Heart right ventricle (tissue), 16 donors: Measurements from ENCODE around the gene SMOC1. TPM values are rescaled to one million over a fixed set of nuclear protein-coding genes. Genes with fewer than 3 reads are reported as not detected.

Experiments used
- ATAC-seq, 8 donors: fragments of 200-7000 bp; cut with Tn5 transposase; one replicate each; pipeline ENCODE4 v1.9.1; 2020; ENCODE audit warnings: mild to moderate bottlenecking in 8 of 8, moderate library complexity in 8 of 8, moderate number of reproducible peaks in 1 of 8
- DNase-seq, 2 donors: peaks; one replicate each; pipeline ENCODE4 v3.0.0-alpha.2; 2020
- H3K27ac ChIP-seq, 10 donors: fragments of 200-600 bp; sonication (generic) in 2 of 10; one replicate each; pipeline versions ENCODE4 v1.5.0 to v1.8.0; 2020 to 2022; ENCODE audit warnings: mild to moderate bottlenecking in 3 of 10
- H3K27me3 ChIP-seq, 7 donors: fragments of 200-600 bp; one replicate each; pipeline ENCODE4 v1.8.0; 2021 to 2022; ENCODE audit warnings: mild to moderate bottlenecking in 2 of 7
- H3K36me3 ChIP-seq, 9 donors: fragments of 200-600 bp; sonication (generic) in 1 of 9; one replicate each; pipeline versions ENCODE4 v1.5.0 to v1.8.0; 2020 to 2022; ENCODE audit warnings: mild to moderate bottlenecking in 2 of 9
- H3K4me1 ChIP-seq, 9 donors: fragments of 200-600 bp; sonication (generic) in 1 of 9; one replicate each; pipeline versions ENCODE4 v1.5.0 to v1.8.0; 2020 to 2022; ENCODE audit warnings: mild to moderate bottlenecking in 4 of 9
- H3K4me3 ChIP-seq, 10 donors: fragments of 200-600 bp; sonication (generic) in 2 of 10; one replicate each; pipeline versions ENCODE4 v1.5.0 to v1.8.0; 2020 to 2022; ENCODE audit warnings: mild to moderate bottlenecking in 7 of 10, moderate library complexity in 2 of 10
- H3K9me3 ChIP-seq, 11 donors: fragments of 200-600 bp in 10 of 11; sonication (generic) in 2 of 11; one replicate each; pipeline versions ENCODE4 v1.5.0 to v1.8.0; 2013 to 2022; ENCODE audit warnings: mild to moderate bottlenecking in 2 of 11, control low read depth in 1 of 11, moderate library complexity in 1 of 11
- CTCF ChIP-seq, 9 donors: fragments of 200-600 bp; sonication (generic) in 2 of 9; IDR thresholded peaks; one replicate each; pipeline versions ENCODE4 v1.5.0 to v1.8.0; 2021 to 2022; ENCODE audit warnings: antibody characterized with exemption in 9 of 9, mild to moderate bottlenecking in 5 of 9, moderate library complexity in 1 of 9
- WGBS, 2 donors: extraction: QIAGEN DNeasy Blood & Tissue Kit; methylation state at CpG; one replicate each; pipeline ENCODE4 v1.1.7; 2013; ENCODE audit warnings: inconsistent platforms in 1 of 2; 5-methylcytosine and 5-hydroxymethylcytosine counted together
- intact Hi-C, 10 donors: fragments of 100-400 bp; cut with DNase I; formaldehyde crosslinking; loops; one replicate each; pipeline versions ENCODE4 v1.11.1 to v1.14.2; 2022
- polyA plus RNA-seq, 2 donors: library from polyadenylated mRNA; stranded (reverse); fragments of 200-250 nt; gene quantifications; one replicate each; pipeline ENCODE4 v1.2.3, GENCODE V29; 2013
- total RNA-seq, 10 donors: library from RNA; stranded (reverse); fragmentation: NEBNext Ultra II Directional in 3 of 10; extraction: Animal tissue kit (Norgen Biotek cat#: 25700) in 3 of 10; gene quantifications; one replicate each; pipeline versions ENCODE4 v1.2.1 to v1.2.4, GENCODE V29; 2021 to 2023
- donor health status: Arrhythmogenic right ventricular cardiomyopathy.
- donor health status: ischemic (EF 13 %, LVEDD 7.1; RV severe dilation, severe dysfunction).
- donor health status: healthy with polysubstance abuse.
- donor health status: DM: no; HTN: yes; CAD: no.
- donor health status: DM: no; HTN: no; CAD: no.
- donor health status: ischemic (EF 25% LVEDD 6.9; RV normal size, moderate dysfunction).
- donor health status: ischemic (EF 25% LVEDD 5.7; RV mildly dilated, moderate dysfunction).
- donor health status: healthy.
- donor health status: DM: yes; HTN: yes; CAD: no.
- donor health status: Ischemic cardiomyopathy.
- donor health status: ischemic (EF 35%, LVEDD 5.7; RV mildly dilated, moderate dysfunction).
- donor health status: nonischemic (EF 11% LVEDD 7.7; RV severe dilation, severe dysfunction).
- donor health status: DM: yes; HTN: yes; CAD: no.
- donor health status: PGD.
- donor health status: ischemic (EF 29% LVEDD 5.4; RV normal size, mild dysfunction).
- donor health status: nonischemic (EF 23%, LVEDD 6.1; RV moderate dilation, normal function).

The SMOC1 gene
- total and polyA plus RNA-seq, 12 donors, result 0.15 to 6.8 (median 1.3) TPM

GRCh38 chr14:69863083-69863482 is 16.1 kb upstream of the SMOC1 start:
- Histone ChIP-seq H3K36me3 (no peaks in the 10 kb centered on the region), H3K27me3 (peaks cover 0 to 28% (median 13%) of the 10 kb centered on the region in 7 donors), H3K4me3 (no peak overlapping the region), H3K4me1 (no peaks in the 10 kb centered on the region), H3K9me3 (peaks cover 0 to 21% (median 0%) of the 10 kb centered on the region in 11 donors), H3K27ac (no peak overlapping the region)
- no peak for DNase-seq
- TF ChIP-seq CTCF (IDR thresholded peaks at IDR 0.05), result no peak
- ATAC-seq, result no peak
- intact Hi-C loops, result no loop called here
- 86 to 88% methylated on average over 4 of the region's 4 CpGs for WGBS, 2 donors

- Histone ChIP-seq H3K27ac (no peak overlapping the region), H3K4me1 (no peaks in the 10 kb centered on the region), H3K36me3 (no peaks in the 10 kb centered on the region), H3K27me3 (peaks cover 0 to 15% (median 6%) of the 10 kb centered on the region in 7 donors), H3K4me3 (no peak overlapping the region), H3K9me3 (peaks cover 0 to 24% (median 0%) of the 10 kb centered on the region in 11 donors)
- ATAC-seq (no peak), DNase-seq (no peak)
- intact Hi-C loops, result no loop called here
- no peak for TF ChIP-seq CTCF (IDR thresholded peaks at IDR 0.05)
- 81 to 86% methylated on average over 8 of the region's 8 CpGs for WGBS, 2 donors
Measured at GRCh38 chr14:69865701-69866365, 13.4 kb upstream of the SMOC1 start.

GRCh38 chr14:69868363-69868963 is 10.8 kb upstream of the SMOC1 start:
- WGBS, 2 donors, result 76 to 78% methylated on average over 5 of the region's 5 CpGs

GRCh38 chr14:69870613-69871012 is 8.6 kb upstream of the SMOC1 start:
- H3K4me3 ChIP-seq, result no peak overlapping the region
- ATAC-seq (no peak), DNase-seq (no peak)
- H3K27me3 ChIP-seq, result peaks cover 0 to 13% (median 6%) of the 10 kb centered on the region in 7 donors
- H3K4me1 ChIP-seq, result no peaks in the 10 kb centered on the region
- intact Hi-C loops, result no loop called here
- H3K27ac ChIP-seq, result no peak overlapping the region
- WGBS, 2 donors, result 73 to 84% methylated on average over 2 of the region's 2 CpGs
- peaks cover 0 to 22% (median 0%) of the 10 kb centered on the region in 11 donors for H3K9me3 ChIP-seq
- no peaks in the 10 kb centered on the region for H3K36me3 ChIP-seq
- TF ChIP-seq CTCF (IDR thresholded peaks at IDR 0.05), result no peak

More at GRCh38 chr14:69868363-69868963, 10.8 kb upstream of the SMOC1 start:
- no peak overlapping the region for H3K27ac ChIP-seq
- peaks cover 0 to 24% (median 0%) of the 10 kb centered on the region in 11 donors for H3K9me3 ChIP-seq
- H3K27me3 ChIP-seq, result peaks cover 0 to 19% (median 6%) of the 10 kb centered on the region in 7 donors
- TF ChIP-seq CTCF (IDR thresholded peaks at IDR 0.05), result no peak
- no peaks in the 10 kb centered on the region for H3K36me3 ChIP-seq
- intact Hi-C loops, result no loop called here
- ATAC-seq, result no peak
- DNase-seq, result no peak
- no peaks in the 10 kb centered on the region for H3K4me1 ChIP-seq
- no peak overlapping the region for H3K4me3 ChIP-seq
